Activated naive CD4-positive, alpha-beta T cell treated with anti-CD3 and anti-CD28 coated beads, Interleukin-2, amount 50 U/mL, for 72 hours (primary cell): ENCODE data around the gene CWC27. TPM values are rescaled to one million over a fixed set of nuclear protein-coding genes. Genes with fewer than 3 reads are reported as not detected.

Experiments
- total RNA-seq, 2 donors: library from RNA; stranded (reverse); gene quantifications; one replicate each; pipeline ENCODE4 v1.2.3, GENCODE V29; 2022

Gene CWC27
- total RNA-seq, 2 donors from 2014 or later: 29.7 to 31.0 TPM

Other genes with a start within 250 kb of the CWC27 start
- gene SHISAL2B, start 78.4 kb upstream of the CWC27 start, total RNA-seq: not detected
- 10 to 100 TPM; 14.8 to 28.9 TPM for gene SREK1IP1, start 239 bp upstream of the CWC27 start, total RNA-seq